Activated CD8-positive, alpha-beta T cell treated with anti-CD3 and anti-CD28 coated beads for 36 hours (primary cell): Measurements from ENCODE around the gene GNAO1. TPM values are rescaled to one million over a fixed set of nuclear protein-coding genes. Genes with fewer than 3 reads are reported as not detected.
"Not testable (repeated sequence)": the region's sequence is repeated elsewhere in the genome, so short reads cannot be mapped to it uniquely, and the experiment has no call there.

Source experiments
- ATAC-seq: fragments of 200-7000 bp; cut with Tn5 transposase; one replicate; pipeline ENCODE4 v1.10.0; 2021; ENCODE audit warnings: mild to moderate bottlenecking, moderate library complexity
- CTCF ChIA-PET: fragments of 350-600 bp; sonication (Branson Sonifier 250); formaldehyde crosslinking; loops from one replicate; lab custom pipeline; 2021; ENCODE audit warnings: antibody characterized with exemption; lab: Charles Lee
- POLR2A ChIA-PET: fragments of 350-600 bp; sonication (Branson Sonifier 250); formaldehyde crosslinking; loops from one replicate; lab custom pipeline; 2021; ENCODE audit warnings: antibody characterized with exemption; lab: Charles Lee
- DNase-seq: peaks from one replicate; pipeline ENCODE4 v3.0.0-alpha.2; 2020
- H3K27ac Mint-ChIP-seq: one replicate; pipeline ENCODE4 v1.8.0; 2021; ENCODE audit warnings: mild to moderate bottlenecking, mixed read lengths
- H3K27me3 Mint-ChIP-seq: one replicate; pipeline ENCODE4 v1.8.0; 2021; ENCODE audit warnings: mixed read lengths
- H3K36me3 Mint-ChIP-seq: one replicate; pipeline ENCODE4 v1.8.0; 2021; ENCODE audit warnings: low read depth, mixed read lengths
- H3K4me1 Mint-ChIP-seq: one replicate; pipeline ENCODE4 v1.8.0; 2021; ENCODE audit warnings: low read depth, mixed read lengths
- H3K4me3 Mint-ChIP-seq: one replicate; pipeline ENCODE4 v1.8.0; 2021; ENCODE audit warnings: mild to moderate bottlenecking, moderate library complexity, mixed read lengths
- H3K9me3 Mint-ChIP-seq: one replicate; pipeline ENCODE4 v1.8.0; 2021; ENCODE audit warnings: mixed read lengths
- intact Hi-C: fragments of 100-400 bp; cut with micrococcal nuclease; formaldehyde crosslinking; loops from one replicate; pipeline ENCODE4 v1.10.0; 2022
- total RNA-seq, 2 experiments: library from RNA; stranded (reverse); gene quantifications; one replicate each; pipeline ENCODE4 v1.2.3, GENCODE V29; 2021
- TF ChIP-seq, protein P1 (sequence below): fragments of 200-600 bp; IDR thresholded peaks from one replicate; pipeline ENCODE4 v1.8.0; 2022; ENCODE audit warnings: antibody characterized with exemption, mild to moderate bottlenecking

GNAO1 gene
- total RNA-seq, 2 experiments from 2014 or later, result 2.3 to 2.4 TPM

DNA sequence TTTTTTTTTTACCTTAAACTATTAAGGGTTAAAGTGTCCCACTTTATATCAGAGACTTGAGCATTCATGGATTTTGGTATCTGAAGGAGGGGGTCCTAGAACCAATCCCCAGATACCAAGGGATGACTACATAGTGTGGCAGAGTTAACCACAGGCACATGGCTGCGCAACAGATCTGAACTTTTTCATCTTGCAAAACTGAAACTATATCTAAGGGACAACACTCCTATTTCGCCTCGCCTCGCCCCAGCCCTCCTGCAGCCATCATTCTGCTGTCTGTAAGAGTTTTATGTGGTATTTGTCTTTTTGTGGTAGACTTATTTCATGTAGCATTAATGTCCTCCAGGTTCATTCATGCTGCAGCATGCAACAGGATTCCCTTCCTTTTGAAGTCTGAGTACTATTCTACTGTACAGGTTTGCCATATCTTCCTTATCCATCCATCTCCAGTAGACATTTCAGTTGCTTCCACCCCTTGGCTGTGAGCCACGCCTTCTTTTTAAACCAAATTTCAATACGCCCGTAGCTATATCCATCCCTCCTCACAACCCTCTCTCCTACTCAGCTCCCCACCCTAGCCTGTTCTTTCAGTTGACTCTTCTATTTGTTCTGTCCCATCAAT, 180.8 kb downstream of the GNAO1 start:
- H3K4me3 Mint-ChIP-seq, result no peak overlapping the region
- CTCF ChIA-PET, result no interaction called here
- peaks cover 15% of the 10 kb centered on the region for H3K4me1 Mint-ChIP-seq
- DNase-seq (peak; percentile 43), ATAC-seq (peak; percentile 79)
- H3K27ac Mint-ChIP-seq, result peak overlapping the region; percentile 3
- H3K36me3 Mint-ChIP-seq, result peaks cover 21% of the 10 kb centered on the region
- POLR2A ChIA-PET, result no interaction called here
- intact Hi-C loops, result no loop called here
- H3K9me3 Mint-ChIP-seq, result no peaks in the 10 kb centered on the region
- TF ChIP-seq, protein P1, sequence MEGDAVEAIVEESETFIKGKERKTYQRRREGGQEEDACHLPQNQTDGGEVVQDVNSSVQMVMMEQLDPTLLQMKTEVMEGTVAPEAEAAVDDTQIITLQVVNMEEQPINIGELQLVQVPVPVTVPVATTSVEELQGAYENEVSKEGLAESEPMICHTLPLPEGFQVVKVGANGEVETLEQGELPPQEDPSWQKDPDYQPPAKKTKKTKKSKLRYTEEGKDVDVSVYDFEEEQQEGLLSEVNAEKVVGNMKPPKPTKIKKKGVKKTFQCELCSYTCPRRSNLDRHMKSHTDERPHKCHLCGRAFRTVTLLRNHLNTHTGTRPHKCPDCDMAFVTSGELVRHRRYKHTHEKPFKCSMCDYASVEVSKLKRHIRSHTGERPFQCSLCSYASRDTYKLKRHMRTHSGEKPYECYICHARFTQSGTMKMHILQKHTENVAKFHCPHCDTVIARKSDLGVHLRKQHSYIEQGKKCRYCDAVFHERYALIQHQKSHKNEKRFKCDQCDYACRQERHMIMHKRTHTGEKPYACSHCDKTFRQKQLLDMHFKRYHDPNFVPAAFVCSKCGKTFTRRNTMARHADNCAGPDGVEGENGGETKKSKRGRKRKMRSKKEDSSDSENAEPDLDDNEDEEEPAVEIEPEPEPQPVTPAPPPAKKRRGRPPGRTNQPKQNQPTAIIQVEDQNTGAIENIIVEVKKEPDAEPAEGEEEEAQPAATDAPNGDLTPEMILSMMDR, result no peak
- H3K27me3 Mint-ChIP-seq, result no peaks in the 10 kb centered on the region

DNA sequence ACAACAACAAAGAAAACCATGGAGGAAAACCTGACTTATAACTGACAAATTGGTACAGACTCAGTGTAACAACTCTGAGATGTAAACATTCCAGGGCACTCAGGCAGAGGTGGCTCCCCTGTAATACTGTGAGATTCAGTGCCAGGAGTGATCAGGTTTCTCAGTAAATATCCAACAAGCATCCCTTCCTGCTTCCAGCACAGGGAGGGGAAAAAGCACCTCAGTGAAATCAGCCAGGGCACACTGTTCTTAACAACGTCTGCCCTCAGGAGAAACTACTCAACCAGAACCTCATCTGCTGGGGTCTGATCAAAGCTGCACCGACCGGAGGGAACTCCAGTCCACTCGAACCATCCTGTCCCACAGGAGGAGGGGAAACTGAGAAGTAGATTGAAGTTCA, 181.7 kb downstream of the GNAO1 start:
- peaks cover 17% of the 10 kb centered on the region for H3K4me1 Mint-ChIP-seq
- no peak overlapping the region for H3K27ac Mint-ChIP-seq
- H3K9me3 Mint-ChIP-seq, result no peaks in the 10 kb centered on the region
- no peaks in the 10 kb centered on the region for H3K27me3 Mint-ChIP-seq
- H3K36me3 Mint-ChIP-seq, result peaks cover 17% of the 10 kb centered on the region
- intact Hi-C loops, result no loop called here
- H3K4me3 Mint-ChIP-seq, result no peak overlapping the region
- CTCF ChIA-PET, result no interaction called here
- ATAC-seq (no peak), DNase-seq (no peak)
- POLR2A ChIA-PET, result no interaction called here
- TF ChIP-seq, protein P1, result no peak

DNA sequence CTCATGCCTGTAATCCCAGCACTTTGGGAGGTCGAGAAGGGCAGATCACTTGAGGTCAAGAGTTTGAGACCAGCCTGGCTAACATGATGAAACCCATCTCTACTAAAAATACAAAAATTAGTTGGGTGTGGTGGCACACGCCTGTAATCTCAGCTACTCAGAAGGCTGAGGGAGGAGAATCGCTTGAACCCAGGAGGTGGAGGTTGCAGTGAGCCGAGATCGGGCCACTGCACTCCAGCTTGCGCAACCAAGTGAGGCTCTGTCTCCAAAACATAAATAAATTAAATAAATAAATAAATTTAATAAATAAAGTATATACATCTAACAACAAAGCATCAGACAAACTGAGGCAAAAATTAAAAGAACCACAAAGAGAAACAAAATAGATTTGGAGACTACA, 184.5 kb downstream of the GNAO1 start:
- ATAC-seq, H3K9me3 Mint-ChIP-seq, H3K27me3 Mint-ChIP-seq, DNase-seq, H3K27ac Mint-ChIP-seq, intact Hi-C loops, H3K4me3 Mint-ChIP-seq, POLR2A ChIA-PET: not testable (repeated sequence)
- Mint-ChIP-seq H3K36me3 (peaks cover 31% of the 10 kb centered on the region), H3K4me1 (peaks cover 17% of the 10 kb centered on the region)
- CTCF ChIA-PET, result interaction anchor here (0.7 to 1.1 kb wide), 2 partner anchors 19 to 34 kb away, joined by 3 read pairs; no protein-coding TSS in a partner anchor

DNA sequence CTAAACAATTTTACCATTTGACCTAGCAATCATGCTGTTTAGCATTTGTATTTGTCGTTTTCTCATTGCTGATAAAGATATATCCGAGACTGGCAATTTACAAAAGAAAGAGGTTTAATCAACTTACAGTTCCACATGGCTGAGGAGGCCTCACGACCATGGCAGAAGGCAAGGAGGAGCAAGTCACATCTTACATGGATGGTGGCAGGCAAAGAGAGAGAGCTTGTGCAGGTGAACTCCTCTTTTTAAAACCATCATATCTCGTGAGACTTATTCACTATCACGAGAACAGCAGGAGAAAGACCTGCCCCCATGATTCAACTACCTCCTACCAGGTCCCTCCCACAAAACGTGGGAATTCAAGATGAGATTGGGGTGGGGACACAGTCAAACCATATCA, 187.8 kb downstream of the GNAO1 start:
- DNase-seq, H3K4me1 Mint-ChIP-seq, H3K27me3 Mint-ChIP-seq, H3K4me3 Mint-ChIP-seq, intact Hi-C loops, H3K27ac Mint-ChIP-seq, ATAC-seq, POLR2A ChIA-PET: not testable (repeated sequence)
- CTCF ChIA-PET, result interaction anchor here (0.9 kb wide), 1 partner anchor 8 kb away, joined by 3 read pairs; no protein-coding TSS in a partner anchor
- Mint-ChIP-seq H3K36me3 (peaks cover 59% of the 10 kb centered on the region), H3K9me3 (peaks cover 20% of the 10 kb centered on the region)

DNA sequence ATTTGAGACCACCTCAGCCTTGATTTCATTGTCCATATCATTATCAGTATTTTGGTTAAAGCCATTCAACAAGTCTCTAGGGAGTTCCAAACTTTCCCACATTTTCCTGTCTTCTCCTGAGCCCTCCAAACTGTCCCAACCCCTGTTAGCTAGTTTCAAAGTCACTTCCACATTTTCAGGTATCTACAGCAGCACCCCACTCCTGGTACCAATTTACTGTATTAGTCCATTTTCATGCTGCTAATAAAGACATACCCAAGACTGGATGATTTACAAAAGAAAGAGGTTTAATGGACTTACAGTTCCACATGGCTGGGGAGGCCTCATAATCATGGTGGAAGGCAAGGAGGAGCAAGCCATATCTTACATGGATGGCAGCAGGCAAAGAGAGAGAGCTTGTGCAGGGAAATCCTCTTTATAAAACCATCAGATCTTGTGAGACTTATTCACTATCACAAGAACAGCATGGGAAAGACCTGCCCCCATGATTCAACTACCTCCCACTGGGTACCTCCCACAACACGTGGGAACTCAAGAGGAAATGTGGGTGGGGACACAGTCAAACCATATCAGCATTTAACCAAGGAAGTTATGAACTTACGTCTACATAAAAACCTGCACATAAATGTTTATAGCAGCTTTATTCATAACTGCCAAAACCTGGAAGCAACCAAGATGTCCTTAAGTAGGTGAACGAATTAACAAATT, 189.6 kb downstream of the GNAO1 start:
- H3K27me3 Mint-ChIP-seq, CTCF ChIA-PET, H3K27ac Mint-ChIP-seq, POLR2A ChIA-PET, DNase-seq, H3K4me3 Mint-ChIP-seq, intact Hi-C loops, ATAC-seq, H3K4me1 Mint-ChIP-seq: not testable (repeated sequence)
- Mint-ChIP-seq H3K36me3 (peaks cover 66% of the 10 kb centered on the region), H3K9me3 (peaks cover 20% of the 10 kb centered on the region)

DNA sequence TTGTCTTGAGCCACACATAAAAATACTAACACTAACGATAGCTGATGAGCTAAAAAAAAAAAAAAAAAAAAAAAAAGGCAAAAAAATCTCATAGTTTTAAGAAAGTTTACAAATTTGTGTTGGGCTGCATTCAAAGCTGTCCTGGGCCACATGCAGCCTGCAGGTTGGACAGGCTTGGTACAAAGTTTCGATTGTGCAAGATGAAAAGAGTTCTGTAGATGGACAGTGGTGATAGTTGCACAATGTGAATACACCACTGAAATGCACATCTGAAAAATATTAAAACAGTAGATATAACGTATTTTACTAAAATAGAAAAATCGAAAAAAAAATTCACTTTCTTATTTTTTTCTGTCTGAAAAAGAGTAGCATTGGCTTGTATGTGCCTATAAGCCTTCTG, 191.2 kb downstream of the GNAO1 start:
- ChIA-PET CTCF (interaction anchor here (1.7 kb wide), 1 partner anchor 18 kb away, joined by 5 read pairs; no protein-coding TSS in a partner anchor), POLR2A (no interaction called here)
- H3K27ac Mint-ChIP-seq, result no peak overlapping the region
- H3K27me3 Mint-ChIP-seq, result no peaks in the 10 kb centered on the region
- peaks cover 20% of the 10 kb centered on the region for H3K9me3 Mint-ChIP-seq
- peaks cover 68% of the 10 kb centered on the region for H3K36me3 Mint-ChIP-seq
- ATAC-seq (no peak), DNase-seq (no peak)
- no peak overlapping the region for H3K4me3 Mint-ChIP-seq
- TF ChIP-seq, protein P1, result no peak
- H3K4me1 Mint-ChIP-seq, result no peaks in the 10 kb centered on the region
- intact Hi-C loops, result no loop called here
